H9 (cell line): Measurements from ENCODE around the gene SCN5A. TPM values are rescaled to one million over a fixed set of nuclear protein-coding genes. Genes with fewer than 3 reads are reported as not detected.

ENCODE experiments used
- DNase-seq: peaks from one replicate; pipeline ENCODE4 v3.0.0-alpha.2; 2017
- H2AFZ ChIP-seq: one replicate; pipeline ENCODE4 v1.6.1; 2013; ENCODE audit warnings: mild to moderate bottlenecking, low read length, control low read depth, moderate library complexity
- H2AK5ac ChIP-seq: 2 replicates; pipeline ENCODE4 v1.6.1; 2013; ENCODE audit warnings: low read length, control low read depth, mixed read lengths; ENCODE audit not compliant: insufficient read length
- H2BK120ac ChIP-seq: one replicate; pipeline ENCODE4 v1.6.1; 2013; ENCODE audit warnings: low read depth, mild to moderate bottlenecking, low read length, control low read depth, inconsistent platforms; ENCODE audit not compliant: poor library complexity, severe bottlenecking
- H2BK12ac ChIP-seq: 2 replicates; pipeline ENCODE4 v1.6.1; 2013; ENCODE audit warnings: low read length, control low read depth, mixed read lengths, low read depth; ENCODE audit not compliant: insufficient read length
- H2BK15ac ChIP-seq: 2 replicates; pipeline ENCODE4 v1.6.1; 2013; ENCODE audit warnings: low read depth, low read length, control low read depth
- H2BK20ac ChIP-seq: one replicate; pipeline ENCODE4 v1.6.1; 2013; ENCODE audit warnings: low read depth, mild to moderate bottlenecking, low read length, control low read depth, inconsistent platforms; ENCODE audit not compliant: poor library complexity, severe bottlenecking
- H2BK5ac ChIP-seq: 2 replicates; pipeline ENCODE4 v1.6.1; 2013; ENCODE audit warnings: low read length, control low read depth, mixed read lengths; ENCODE audit not compliant: insufficient read length
- H3K14ac ChIP-seq: 2 replicates; pipeline ENCODE4 v1.6.1; 2013; ENCODE audit warnings: low read length, control low read depth; ENCODE audit not compliant: insufficient read depth
- H3K18ac ChIP-seq: 2 replicates; pipeline ENCODE4 v1.6.1; 2013; ENCODE audit warnings: low read depth, mild to moderate bottlenecking, mixed read lengths, low read length, control low read depth; ENCODE audit not compliant: insufficient read length
- H3K23ac ChIP-seq: 2 replicates; pipeline ENCODE4 v1.6.1; 2013; ENCODE audit warnings: low read length, control low read depth, mixed read lengths, low read depth; ENCODE audit not compliant: insufficient read length
- H3K23me2 ChIP-seq: 2 replicates; pipeline ENCODE4 v1.6.1; 2013; ENCODE audit warnings: low read depth, mild to moderate bottlenecking, mixed read lengths, low read length, control low read depth; ENCODE audit not compliant: insufficient read length, poor library complexity, severe bottlenecking
- H3K27ac ChIP-seq: 2 replicates; pipeline ENCODE4 v1.5.1; 2013; ENCODE audit warnings: low read length, control low read depth, mixed read lengths, low read depth; ENCODE audit not compliant: insufficient read length
- H3K27me3 ChIP-seq: 2 replicates; pipeline ENCODE4 v1.6.1; 2013; ENCODE audit warnings: low read length, control low read depth, inconsistent platforms; ENCODE audit not compliant: insufficient read depth
- H3K4ac ChIP-seq: 2 replicates; pipeline ENCODE4 v1.6.1; 2013; ENCODE audit warnings: low read depth, mild to moderate bottlenecking, control low read depth, inconsistent platforms, low read length, moderate library complexity
- H3K4me1 ChIP-seq: 2 replicates; pipeline ENCODE4 v1.6.1; 2013; ENCODE audit warnings: low read length, control low read depth, inconsistent platforms; ENCODE audit not compliant: insufficient read depth
- H3K4me2 ChIP-seq: 2 replicates; pipeline ENCODE4 v1.6.1; 2013; ENCODE audit warnings: low read length, control low read depth, mixed read lengths; ENCODE audit not compliant: insufficient read length, insufficient read depth
- H3K56ac ChIP-seq: 2 replicates; pipeline ENCODE4 v1.6.1; 2013; ENCODE audit warnings: low read depth, mild to moderate bottlenecking, mixed read lengths, low read length, control low read depth; ENCODE audit not compliant: insufficient read length
- H3K79me1 ChIP-seq: 2 replicates; pipeline ENCODE4 v1.6.1; 2013; ENCODE audit warnings: low read depth, mild to moderate bottlenecking, moderate library complexity, low read length, control low read depth, inconsistent platforms; ENCODE audit not compliant: insufficient read depth, poor library complexity, severe bottlenecking
- H3K79me2 ChIP-seq: 2 replicates; pipeline ENCODE4 v1.6.1; 2013; ENCODE audit warnings: low read length, control low read depth, inconsistent platforms; ENCODE audit not compliant: insufficient read depth
- H3K9ac ChIP-seq: 2 replicates; pipeline ENCODE4 v1.6.1; 2013; ENCODE audit warnings: low read length, control low read depth, mixed read lengths; ENCODE audit not compliant: insufficient read length; ENCODE audit errors: extremely low read depth
- H3K9me3 ChIP-seq: one replicate; pipeline ENCODE4 v1.6.1; 2013; ENCODE audit warnings: low read depth, low read length, inconsistent platforms; ENCODE audit not compliant: control insufficient read depth
- H3T11ph ChIP-seq: one replicate; pipeline ENCODE4 v1.6.1; 2013; ENCODE audit warnings: mild to moderate bottlenecking, low read length, control low read depth, inconsistent platforms
- H4K20me1 ChIP-seq: one replicate; pipeline ENCODE4 v1.6.1; 2013; ENCODE audit not compliant: control insufficient read depth, insufficient read length, insufficient read depth
- H4K5ac ChIP-seq: 2 replicates; pipeline ENCODE4 v1.6.1; 2013; ENCODE audit warnings: low read depth, mild to moderate bottlenecking, mixed read lengths, low read length, control low read depth; ENCODE audit not compliant: insufficient read length
- H4K8ac ChIP-seq: replicated peaks from 2 replicates; pipeline ENCODE4 v1.6.1; 2013; ENCODE audit warnings: low read length, control low read depth, mixed read lengths, low read depth; ENCODE audit not compliant: insufficient read length
- H4K91ac ChIP-seq: 2 replicates; pipeline ENCODE4 v1.6.1; 2013; ENCODE audit warnings: low read depth, mild to moderate bottlenecking, moderate library complexity, mixed read lengths, low read length, control low read depth; ENCODE audit not compliant: insufficient read length
- H3K27ac Mint-ChIP-seq, 3 experiments: 2 replicates in 2 of 3; 3 replicates in 1 of 3; pipeline ENCODE4 v1.8.0; 2020 to 2021; ENCODE audit warnings: mixed read lengths in 3 of 3, mild to moderate bottlenecking in 1 of 3, moderate library complexity in 1 of 3
- H3K27me3 Mint-ChIP-seq: 2 replicates; pipeline ENCODE4 v1.8.0; 2021; ENCODE audit warnings: low read depth, mild to moderate bottlenecking, moderate library complexity, mixed read lengths
- H3K36me3 Mint-ChIP-seq, 3 experiments: 2 replicates in 2 of 3; 3 replicates in 1 of 3; pipeline ENCODE4 v1.8.0; 2020 to 2021; ENCODE audit warnings: low read depth in 3 of 3, mixed read lengths in 3 of 3; ENCODE audit not compliant: insufficient read depth in 1 of 3
- H3K4me1 Mint-ChIP-seq, 2 experiments: 2 replicates each; pipeline ENCODE4 v1.8.0; 2020; ENCODE audit warnings: mixed read lengths in 2 of 2
- H3K4me3 Mint-ChIP-seq, 2 experiments: 2 replicates in 1 of 2; 3 replicates in 1 of 2; pipeline ENCODE4 v1.8.0; 2020 to 2021; ENCODE audit warnings: mild to moderate bottlenecking in 2 of 2, mixed read lengths in 2 of 2, moderate library complexity in 1 of 2
- H3K9me3 Mint-ChIP-seq, 2 experiments: 2 replicates in 1 of 2; 3 replicates in 1 of 2; pipeline ENCODE4 v1.8.0; 2020; ENCODE audit warnings: mild to moderate bottlenecking in 2 of 2, mixed read lengths in 2 of 2, moderate library complexity in 1 of 2
- CTCF ChIP-seq: fragments of 200-600 bp; sonication (generic); conservative IDR thresholded peaks from 3 replicates; pipeline ENCODE4 v1.8.0; 2021; ENCODE audit warnings: antibody characterized with exemption, mild to moderate bottlenecking
- WGBS: extraction: QIAGEN DNeasy Blood & Tissue Kit; methylation state at CpG from one replicate; pipeline ENCODE4 v1.1.7; 2013; ENCODE audit warnings: missing lambda C conversion rate, low lambda C conversion rate, mixed read lengths; ENCODE audit not compliant: insufficient read length; ENCODE audit errors: extremely low coverage; 5-methylcytosine and 5-hydroxymethylcytosine counted together
- total RNA-seq: library from RNA; stranded (reverse); gene quantifications from 2 replicates; pipeline ENCODE4 v1.2.1, GENCODE V29; 2021

Gene SCN5A
- total RNA-seq, 1 experiment from 2014 or later, result 6.5 TPM

GRCh38 chr3:38553071-38553470 lies 96.4 kb downstream of the SCN5A start:
- Histone ChIP-seq H3K9me3 (no peaks in the 10 kb centered on the region), H3K56ac (no peak overlapping the region), H3K4ac (no peak overlapping the region), H3K9ac (no peak overlapping the region), H3K4me2 (no peak overlapping the region), H3K18ac (no peak overlapping the region), H3K23ac (no peak overlapping the region), H2AFZ (no peak overlapping the region), H2AK5ac (no peak overlapping the region), H4K8ac (no peak overlapping the region), H3K27ac (no peak overlapping the region), H2BK12ac (no peak overlapping the region), H2BK15ac (no peak overlapping the region), H3K23me2 (no peaks in the 10 kb centered on the region), H3T11ph (no peak overlapping the region), H3K27me3 (no peaks in the 10 kb centered on the region), H4K91ac (no peak overlapping the region), H2BK5ac (no peak overlapping the region), H3K79me2 (no peaks in the 10 kb centered on the region), H3K14ac (no peak overlapping the region), H2BK20ac (no peak overlapping the region), H2BK120ac (no peak overlapping the region), H4K20me1 (no peaks in the 10 kb centered on the region), H3K4me1 (no peaks in the 10 kb centered on the region; the same call in 1 of the 2 replicates), H4K5ac (no peak overlapping the region), H3K79me1 (no peaks in the 10 kb centered on the region)
- Mint-ChIP-seq H3K27me3 (peaks cover 9% of the 10 kb centered on the region), H3K4me1 (peaks cover 10 to 11% of the 10 kb centered on the region in 2 experiments), H3K36me3 (peaks cover 15 to 37% (median 26%) of the 10 kb centered on the region in 3 experiments), H3K4me3 (no peak overlapping the region), H3K27ac (no peak overlapping the region), H3K9me3 (peaks cover 3 to 6% of the 10 kb centered on the region in 2 experiments; a peak in 2 of 5 replicates)
- TF ChIP-seq CTCF, result no peak
- no CpG with 5 or more reads among the region's 2 CpGs for WGBS
- no peak for DNase-seq
